KOPT-K1 (cell line): ENCODE results near the gene LAPTM5.

ENCODE experiments used
- H3K27ac ChIP-seq: fragments of 200-600 bp; sonication (generic); 2 replicates; pipeline ENCODE4 v1.5.1; 2016; ENCODE audit warnings: antibody characterized with exemption, mild to moderate bottlenecking, low read depth, low read length; ENCODE audit not compliant: poor library complexity, severe bottlenecking
- H3K36me3 ChIP-seq: fragments of 200-600 bp; sonication (generic); 2 replicates; pipeline ENCODE4 v1.5.1; 2017; ENCODE audit warnings: antibody characterized with exemption, mild to moderate bottlenecking, low read length, moderate library complexity; ENCODE audit not compliant: insufficient read depth
- H3K9me3 ChIP-seq: fragments of 200-600 bp; sonication (generic); 2 replicates; pipeline ENCODE4 v1.5.1; 2017; ENCODE audit warnings: antibody characterized with exemption, low read length, mild to moderate bottlenecking; ENCODE audit not compliant: insufficient read depth, poor library complexity, severe bottlenecking

LAPTM5 gene

GRCh38 chr1:30779294-30780071 lies 21.9 kb upstream of the LAPTM5 start:
- Histone ChIP-seq H3K36me3 (no peaks in the 10 kb centered on the region), H3K27ac (no peak overlapping the region), H3K9me3 (no peaks in the 10 kb centered on the region)

GRCh38 chr1:30778979-30779293 lies 21.4 kb upstream of the LAPTM5 start:
- no peaks in the 10 kb centered on the region for H3K36me3 ChIP-seq
- H3K9me3 ChIP-seq, result no peaks in the 10 kb centered on the region
- no peak overlapping the region for H3K27ac ChIP-seq

- Histone ChIP-seq H3K9me3 (no peaks in the 10 kb centered on the region), H3K27ac (no peak overlapping the region), H3K36me3 (no peaks in the 10 kb centered on the region)
Observed at GRCh38 chr1:30778154-30778978, 20.8 kb upstream of the LAPTM5 start.

- Histone ChIP-seq H3K9me3 (no peaks in the 10 kb centered on the region), H3K36me3 (no peaks in the 10 kb centered on the region), H3K27ac (no peak overlapping the region)
Observed at GRCh38 chr1:30777904-30778153, 20.3 kb upstream of the LAPTM5 start.

- Histone ChIP-seq H3K36me3 (no peaks in the 10 kb centered on the region), H3K27ac (no peak overlapping the region), H3K9me3 (no peaks in the 10 kb centered on the region)
Observed at GRCh38 chr1:30777060-30777903, 19.7 kb upstream of the LAPTM5 start.

- Histone ChIP-seq H3K27ac (no peak overlapping the region), H3K36me3 (no peaks in the 10 kb centered on the region), H3K9me3 (no peaks in the 10 kb centered on the region)
Observed at GRCh38 chr1:30776097-30777059, 18.8 kb upstream of the LAPTM5 start.

- H3K9me3 ChIP-seq, result no peaks in the 10 kb centered on the region
- H3K27ac ChIP-seq, result no peak overlapping the region
- no peaks in the 10 kb centered on the region for H3K36me3 ChIP-seq
Observed at GRCh38 chr1:30775433-30775975, 17.9 kb upstream of the LAPTM5 start.

GRCh38 chr1:30774550-30775432 lies 17.2 kb upstream of the LAPTM5 start:
- Histone ChIP-seq H3K36me3 (no peaks in the 10 kb centered on the region), H3K9me3 (no peaks in the 10 kb centered on the region), H3K27ac (no peak overlapping the region)

GRCh38 chr1:30773722-30774358 lies 16.3 kb upstream of the LAPTM5 start:
- Histone ChIP-seq H3K36me3 (no peaks in the 10 kb centered on the region), H3K27ac (no peak overlapping the region), H3K9me3 (no peaks in the 10 kb centered on the region)

GRCh38 chr1:30771005-30771404 lies 13.4 kb upstream of the LAPTM5 start:
- Histone ChIP-seq H3K27ac (no peak overlapping the region), H3K36me3 (no peaks in the 10 kb centered on the region), H3K9me3 (no peaks in the 10 kb centered on the region)

GRCh38 chr1:30770150-30770549 lies 12.6 kb upstream of the LAPTM5 start:
- Histone ChIP-seq H3K27ac (no peak overlapping the region), H3K9me3 (no peaks in the 10 kb centered on the region), H3K36me3 (no peaks in the 10 kb centered on the region)

- H3K36me3 ChIP-seq, result no peaks in the 10 kb centered on the region
- peak overlapping the region; percentile 1 for H3K27ac ChIP-seq
Observed at GRCh38 chr1:30768830-30769718, 11.5 kb upstream of the LAPTM5 start.

More at GRCh38 chr1:30768830-30769718, 11.5 kb upstream of the LAPTM5 start:
- no peaks in the 10 kb centered on the region for H3K9me3 ChIP-seq
